NT2/D1 (cell line): Measurements from ENCODE around the gene NLRC5.

Source experiments
- YY1 ChIP-seq: IDR thresholded peaks from 2 replicates; pipeline ENCODE4 v1.6.1; 2011; ENCODE audit not compliant: insufficient read length, insufficient read depth
- ZNF274 ChIP-seq: IDR thresholded peaks from 2 replicates; pipeline ENCODE4 v1.6.1; 2011; ENCODE audit warnings: mild to moderate bottlenecking, low read depth, low read length

DNA sequence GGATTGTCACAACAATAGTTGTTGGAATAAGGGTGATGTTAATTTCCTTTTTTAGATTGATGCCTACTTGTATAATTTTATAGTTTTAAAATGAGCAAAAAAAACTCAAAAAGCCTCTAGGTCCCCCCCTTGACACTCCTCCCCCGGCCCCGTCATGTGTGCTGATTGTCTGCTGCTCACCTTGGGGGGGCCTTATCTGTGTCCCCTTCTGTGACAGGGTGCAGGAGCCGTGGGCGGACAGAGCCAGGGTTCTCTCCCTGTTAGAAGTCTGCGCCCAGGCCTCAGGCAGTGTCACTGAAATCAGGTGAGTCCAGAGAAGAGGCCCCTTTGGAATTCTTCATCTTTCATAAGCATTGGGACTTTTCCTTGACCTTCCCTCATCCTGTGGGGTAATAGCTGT lies 75.6 kb downstream of the NLRC5 start:
- no peak for TF ChIP-seq YY1
- TF ChIP-seq ZNF274, result no peak
